GM19372 (cell line): ENCODE data around the gene OXLD1.
"Not testable (repeated sequence)": the region's sequence is repeated elsewhere in the genome, so short reads cannot be mapped to it uniquely, and the experiment has no call there.

ENCODE experiments used
- ATAC-seq: cut with Tn5 transposase; IDR thresholded peaks from one replicate; pipeline ENCODE4 v1.9.1; 2021; ENCODE audit warnings: mild to moderate bottlenecking, low read depth, moderate library complexity; ENCODE audit not compliant: unreplicated experiment

OXLD1 gene

GRCh38 chr17:81683584-81684441, 17.4 kb upstream of the OXLD1 start, which contains the start of the genes ARL16 and HGS:
Gene ARL16, minus strand, starts transcription at chr17:81683797. Its CDS starts 44 bp downstream, at chr17:81683753.
Gene HGS, plus strand, starts transcription at chr17:81684011. Its CDS starts 56 bp downstream, at chr17:81684067.
- peak; percentile 94 for ATAC-seq

- ATAC-seq, result no peak
Measured at GRCh38 chr17:81683208-81683583, 16.8 kb upstream of the OXLD1 start.

GRCh38 chr17:81682565-81683207, 16.3 kb upstream of the OXLD1 start:
- ATAC-seq, result no peak

- ATAC-seq, result no peak
Measured at GRCh38 chr17:81681672-81682071, 15.3 kb upstream of the OXLD1 start.

DNA sequence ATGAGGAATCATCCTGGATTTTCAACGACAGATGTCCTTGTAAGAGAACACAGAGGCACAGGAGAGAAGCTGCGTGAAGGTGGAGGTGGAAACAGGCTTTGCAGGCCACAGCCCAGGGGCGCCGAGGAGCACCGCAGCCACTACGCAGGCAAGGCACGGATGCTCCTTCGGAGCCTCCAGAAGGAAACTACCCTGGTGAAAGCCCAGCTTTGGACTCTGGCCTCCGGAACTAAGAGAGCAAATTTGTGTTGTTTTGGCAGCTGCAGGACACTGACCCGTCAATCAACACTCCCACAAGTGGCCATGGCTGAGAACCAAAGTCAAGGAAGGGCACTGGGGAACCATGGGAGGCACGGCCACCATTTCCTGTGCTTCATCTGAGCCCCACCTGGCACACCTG, 13.7 kb upstream of the OXLD1 start:
- ATAC-seq, result no peak

DNA sequence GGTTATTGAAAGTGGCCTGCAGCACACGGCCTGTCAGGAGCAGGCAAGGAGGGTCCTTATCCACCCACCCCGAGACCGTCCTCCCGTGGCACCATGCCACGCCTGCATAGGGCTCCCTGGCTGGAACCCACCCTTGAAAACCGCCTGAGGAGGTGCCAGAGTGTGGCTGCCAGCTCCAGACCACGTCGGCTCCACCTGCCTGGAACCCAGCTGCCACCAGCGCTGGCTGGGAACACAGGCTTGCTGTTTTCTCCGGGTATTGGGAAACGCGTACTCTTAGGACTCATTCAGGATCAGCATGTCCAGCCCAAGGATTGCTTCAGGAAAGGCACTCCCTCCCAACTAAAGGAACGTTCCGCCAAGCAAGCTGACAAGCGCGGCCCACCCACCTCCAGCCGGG, 10.5 kb upstream of the OXLD1 start:
- ATAC-seq, result no peak

- ATAC-seq, result not testable (repeated sequence)
Measured at GRCh38 chr17:81675515-81676221, 9.3 kb upstream of the OXLD1 start.

- no peak for ATAC-seq
Measured at GRCh38 chr17:81673561-81674258, 7.3 kb upstream of the OXLD1 start.

DNA sequence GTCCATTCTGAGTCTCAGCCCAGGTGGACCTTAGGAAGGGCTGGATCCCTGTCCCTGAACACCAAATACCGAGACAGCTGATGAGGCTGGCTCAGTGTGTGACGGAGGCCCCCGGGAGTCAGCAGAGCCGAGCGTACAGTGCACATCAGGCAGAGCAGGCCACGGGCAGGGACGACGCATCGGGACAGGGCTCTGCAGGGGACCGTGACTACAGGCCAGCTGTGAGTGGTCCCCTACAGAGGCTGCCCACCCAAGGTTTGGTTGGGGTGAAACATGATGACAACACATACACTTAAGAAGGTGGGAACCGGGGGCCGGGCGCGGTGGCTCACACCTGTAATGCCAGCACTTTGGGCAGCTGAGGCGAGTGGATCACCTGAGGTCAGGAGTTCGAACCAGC, 6.5 kb upstream of the OXLD1 start:
- no peak for ATAC-seq

- no peak for ATAC-seq
Measured at GRCh38 chr17:81672504-81672903, 6.1 kb upstream of the OXLD1 start.

DNA sequence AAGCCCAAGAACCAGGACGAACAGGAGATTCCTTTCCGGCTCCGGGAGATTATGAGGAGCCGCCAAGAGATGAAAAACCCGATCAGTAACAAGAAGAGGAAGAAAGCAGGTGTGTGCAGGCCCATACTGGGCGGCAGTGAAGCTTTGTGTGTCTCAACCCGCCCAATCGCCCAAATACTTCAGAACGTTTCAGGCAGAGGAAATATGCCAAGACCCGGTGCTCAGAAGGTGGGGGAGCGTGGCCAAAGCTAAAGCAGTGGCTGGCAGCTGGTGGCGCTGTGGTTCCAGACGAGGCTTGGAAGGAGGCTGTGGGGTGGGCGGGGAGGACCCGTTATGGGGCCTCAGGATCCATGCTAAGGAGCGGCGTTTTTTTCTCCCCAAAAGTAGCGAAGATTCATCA, 1.3 kb upstream of the OXLD1 start:
- ATAC-seq, result no peak

DNA sequence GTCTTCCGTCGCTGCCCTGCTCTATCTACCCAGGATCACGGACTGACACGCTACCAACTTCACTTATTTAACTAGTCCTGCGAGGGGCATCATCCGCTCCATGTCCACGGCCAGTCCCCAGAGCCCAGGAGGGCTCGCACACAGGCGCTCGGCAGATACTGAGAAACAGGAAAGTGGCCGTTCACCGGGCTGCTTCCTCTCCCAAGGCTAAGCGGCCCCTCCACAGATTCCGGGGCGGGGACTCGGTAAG, 388 bp downstream of the OXLD1 start:
- no peak for ATAC-seq

- no peak for ATAC-seq
Measured at GRCh38 chr17:81665205-81666091, 957 bp downstream of the OXLD1 start.

DNA sequence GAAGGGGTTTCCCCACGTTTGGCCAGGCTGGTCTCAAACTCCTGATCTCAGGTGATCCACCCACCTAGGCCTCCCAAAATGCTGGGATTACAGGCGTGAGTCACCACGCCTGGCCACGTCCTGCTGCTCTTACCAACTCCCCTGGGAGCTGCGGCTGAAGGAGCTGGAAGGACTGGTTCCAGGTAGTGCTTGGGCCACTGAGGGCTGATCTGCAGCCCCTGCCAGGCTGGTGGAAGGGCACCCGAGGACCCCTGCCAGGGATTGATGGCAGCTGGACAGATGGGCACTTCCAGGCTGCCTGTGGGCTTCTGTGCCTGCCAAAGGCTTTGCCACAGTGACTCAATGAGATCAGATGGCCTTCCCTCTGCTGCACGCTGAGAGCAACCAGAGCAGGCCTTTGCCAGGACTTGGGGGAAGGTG, 2.3 kb downstream of the OXLD1 start:
- ATAC-seq, result no peak

GRCh38 chr17:81662002-81662401, 4.4 kb downstream of the OXLD1 start:
- no peak for ATAC-seq

DNA sequence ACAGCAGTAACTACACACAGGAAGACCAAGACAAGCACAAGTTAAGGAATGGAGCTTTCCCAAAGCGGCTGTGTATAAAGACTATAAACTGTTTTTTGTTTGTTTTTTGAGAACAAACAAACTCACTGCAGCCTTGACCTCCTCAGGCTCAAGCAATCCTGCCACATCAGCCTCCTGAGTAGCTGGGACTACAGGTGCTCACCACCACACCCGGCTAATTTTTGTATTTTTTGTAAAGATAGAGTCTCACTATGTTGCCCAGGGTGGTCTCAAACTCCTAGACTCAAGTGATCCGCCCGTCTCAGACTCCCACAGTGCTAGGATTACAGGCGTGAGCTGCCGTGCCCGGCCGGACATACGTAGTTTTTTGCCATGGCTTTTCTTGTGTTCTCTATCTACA, 6.0 kb downstream of the OXLD1 start:
- no peak for ATAC-seq

DNA sequence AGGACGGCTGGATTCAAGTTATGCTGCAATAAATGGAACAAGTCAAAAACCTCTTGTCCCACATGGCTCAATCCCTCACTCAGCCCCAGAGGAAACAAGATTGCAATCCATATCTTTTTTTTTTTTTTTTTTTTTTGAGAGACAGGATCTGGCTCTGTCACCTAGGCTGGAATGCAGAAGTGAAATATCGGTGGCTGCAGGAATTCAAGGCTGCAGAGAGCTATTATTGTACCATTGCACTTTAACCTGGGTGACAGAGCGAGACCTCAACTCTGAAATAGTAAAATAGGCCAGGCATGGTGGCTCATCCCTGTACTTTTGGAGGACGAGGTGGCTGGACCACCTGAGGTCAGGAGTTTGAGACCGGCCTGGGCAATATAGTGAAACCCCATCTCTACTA, 7.4 kb downstream of the OXLD1 start:
- ATAC-seq, result no peak

GRCh38 chr17:81656835-81657234, 9.6 kb downstream of the OXLD1 start:
- ATAC-seq, result no peak

DNA sequence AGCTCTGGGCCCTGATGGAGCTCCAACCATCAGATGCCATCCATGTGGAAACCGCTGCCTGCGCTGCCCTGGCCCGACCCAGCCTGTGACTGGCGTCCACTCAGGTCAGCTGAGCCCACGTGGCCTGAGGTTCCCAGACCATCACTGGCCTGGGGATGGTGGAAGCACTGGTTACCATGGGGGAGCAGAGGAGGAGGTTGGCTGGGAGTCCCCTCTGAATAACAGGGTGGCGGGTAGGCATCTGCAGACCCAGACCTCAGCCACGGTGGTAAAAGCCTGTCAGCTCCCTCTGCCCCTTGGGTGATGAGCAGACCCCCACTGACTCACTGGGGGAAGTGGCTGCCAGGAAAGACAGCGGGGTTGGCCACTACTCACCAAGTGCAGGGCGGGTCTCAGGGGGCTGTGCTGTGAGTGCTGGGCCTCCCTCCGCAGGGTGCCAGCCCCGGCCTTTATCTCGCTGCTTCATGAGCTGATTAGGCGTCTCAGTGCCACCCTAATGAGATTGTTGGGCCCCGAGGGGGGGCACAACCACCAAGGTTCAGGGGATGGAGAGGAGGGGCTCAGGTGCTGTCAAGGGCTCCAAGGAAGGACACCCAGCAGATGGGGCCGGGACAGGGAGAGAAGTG, 10.2 kb downstream of the OXLD1 start, which contains the start of gene PDE6G:
Gene PDE6G (minus strand): TSS at position 425 of the 626 bp plus-strand sequence. CDS start 3,237 bp downstream, outside the sequence.
- ATAC-seq, result no peak
